GM21723 (cell line): ENCODE data around the gene TRABD2B.

Source experiments
- ATAC-seq: cut with Tn5 transposase; IDR thresholded peaks from one replicate; pipeline ENCODE4 v1.9.1; 2021; ENCODE audit warnings: mild to moderate bottlenecking, moderate library complexity; ENCODE audit not compliant: unreplicated experiment

The TRABD2B gene

DNA sequence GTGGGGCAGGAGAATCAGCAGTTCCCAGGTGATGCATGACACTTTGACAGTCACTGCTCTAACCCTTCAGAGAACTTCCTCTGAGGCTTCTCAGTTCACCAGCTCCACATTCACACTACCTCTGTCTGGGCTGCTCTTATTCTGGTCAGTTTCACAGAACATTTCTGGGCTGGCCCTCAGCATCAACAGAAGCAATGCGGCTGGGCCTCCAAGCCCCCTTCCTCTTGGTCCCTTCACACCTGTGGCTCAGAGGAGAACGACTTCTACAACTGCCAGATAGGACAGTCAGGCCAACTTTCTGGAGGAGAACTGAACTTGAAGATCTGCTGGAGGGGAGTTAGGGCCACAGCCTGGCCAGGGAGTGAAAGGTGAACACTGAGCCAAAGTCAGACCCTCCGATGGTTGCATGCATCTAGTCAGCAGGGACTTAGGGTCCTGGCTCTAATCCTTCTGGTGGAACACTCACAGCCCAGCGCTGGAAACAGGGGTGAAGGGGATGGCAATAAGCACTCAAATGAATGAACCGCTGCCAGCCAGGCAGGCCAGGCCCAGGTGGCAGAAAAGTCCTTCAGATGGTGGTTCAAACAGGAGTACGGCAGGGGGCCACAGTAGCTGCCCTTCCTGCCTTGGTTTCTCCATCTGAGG, 285.2 kb downstream of the TRABD2B start:
- ATAC-seq: no peak

GRCh38 chr1:47711184-47711847, 285.9 kb downstream of the TRABD2B start:
- ATAC-seq: no peak
